IPS-20b (cell line): ENCODE measurements around the gene FOXRED2.
"Not testable (repeated sequence)": the region's sequence is repeated elsewhere in the genome, so short reads cannot be mapped to it uniquely, and the experiment has no call there.

Experiments
- H3K27ac ChIP-seq: one replicate; pipeline ENCODE4 v1.5.1; 2013; ENCODE audit warnings: low read length
- H3K27me3 ChIP-seq: 2 replicates; pipeline ENCODE4 v1.6.1; 2013; ENCODE audit warnings: mild to moderate bottlenecking, low read length, inconsistent platforms; ENCODE audit not compliant: insufficient read depth
- H3K36me3 ChIP-seq: 2 replicates; pipeline ENCODE4 v1.6.1; 2013; ENCODE audit warnings: low read depth, mild to moderate bottlenecking, inconsistent platforms, low read length, moderate library complexity; ENCODE audit not compliant: insufficient read depth
- H3K4me1 ChIP-seq: 2 replicates; pipeline ENCODE4 v1.6.1; 2013; ENCODE audit warnings: mild to moderate bottlenecking, control low read depth, inconsistent platforms, low read length, moderate library complexity; ENCODE audit not compliant: insufficient read depth
- H3K4me3 ChIP-seq: 2 replicates; pipeline ENCODE4 v1.5.1; 2013; ENCODE audit warnings: mild to moderate bottlenecking, low read length, inconsistent platforms
- H3K9ac ChIP-seq: 2 replicates; pipeline ENCODE4 v1.6.1; 2013; ENCODE audit warnings: low read depth, mild to moderate bottlenecking, inconsistent platforms, low read length, moderate library complexity
- H3K9me3 ChIP-seq: 2 replicates; pipeline ENCODE4 v1.6.1; 2013; ENCODE audit warnings: mild to moderate bottlenecking, low read depth, low read length, inconsistent platforms; ENCODE audit not compliant: insufficient read depth

The FOXRED2 gene

DNA sequence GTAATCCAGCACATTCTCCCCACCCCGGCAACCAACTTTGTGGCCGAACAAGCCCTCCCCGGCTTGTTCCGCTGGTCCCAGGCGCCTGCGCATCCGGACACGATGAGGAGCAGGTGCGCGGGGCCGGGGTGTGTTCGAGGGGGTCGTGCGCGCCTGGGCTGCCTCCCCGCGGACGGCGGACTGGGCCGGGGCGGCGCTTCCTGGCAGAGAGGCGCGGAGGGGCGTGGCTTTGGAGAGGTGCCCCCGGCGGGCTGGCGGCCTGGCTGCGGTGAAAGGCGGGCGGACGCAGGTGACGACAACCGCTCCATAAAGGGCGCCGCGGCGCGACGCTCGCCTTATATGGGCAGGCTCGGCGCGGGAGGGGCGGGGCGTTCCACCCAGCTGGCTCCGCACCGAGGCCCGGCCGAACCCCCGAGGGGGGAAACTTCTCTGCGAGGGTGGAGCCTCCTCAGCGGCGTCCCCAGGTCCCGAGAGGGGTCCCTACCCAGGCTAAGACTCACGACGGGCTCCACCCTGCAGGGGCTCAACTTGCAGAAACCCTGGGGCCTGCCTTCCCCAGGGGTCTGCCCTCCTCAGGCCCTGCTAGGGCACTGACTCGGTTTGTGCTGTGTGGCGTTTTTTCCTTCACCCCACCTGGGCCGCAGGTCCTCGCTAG is 51.8 kb downstream of the FOXRED2 start:
- Histone ChIP-seq H3K27me3 (no peaks in the 10 kb centered on the region), H3K27ac (peak overlapping the region; percentile 85), H3K9me3 (no peaks in the 10 kb centered on the region), H3K36me3 (no peaks in the 10 kb centered on the region), H3K9ac (peak overlapping the region; percentile 94), H3K4me3 (peak overlapping the region; percentile 79), H3K4me1 (peaks cover 12% of the 10 kb centered on the region)

DNA sequence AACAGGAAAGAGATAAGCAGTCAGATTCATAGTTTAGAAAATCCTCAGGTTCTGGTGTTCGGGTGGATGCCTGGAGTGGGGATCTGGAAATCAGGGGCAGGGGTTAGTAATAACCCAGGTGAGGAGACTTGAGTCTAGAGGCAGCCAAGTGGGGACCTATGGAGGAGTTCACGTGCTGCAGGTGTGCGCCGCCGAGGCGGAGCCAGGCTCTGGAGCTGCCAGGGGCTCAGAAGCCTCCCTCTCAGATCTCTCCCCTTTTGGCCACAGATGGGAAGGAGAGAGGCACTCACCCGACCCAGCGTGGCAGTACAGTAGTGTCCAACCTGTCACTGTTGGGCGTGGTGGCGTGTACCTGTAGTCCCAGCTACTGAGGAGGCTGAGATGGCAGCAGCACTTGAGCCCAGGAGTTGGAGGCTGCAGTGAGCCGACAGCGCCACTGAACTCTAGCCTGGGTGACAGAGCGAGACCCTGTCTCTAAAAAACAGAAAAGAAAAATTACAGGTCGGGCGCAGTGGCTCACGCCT is 52.9 kb downstream of the FOXRED2 start:
- Histone ChIP-seq H3K27ac (no peak overlapping the region), H3K4me1 (peaks cover 12% of the 10 kb centered on the region), H3K4me3 (no peak overlapping the region), H3K9ac (no peak overlapping the region), H3K9me3 (no peaks in the 10 kb centered on the region), H3K36me3 (no peaks in the 10 kb centered on the region), H3K27me3 (no peaks in the 10 kb centered on the region)

DNA sequence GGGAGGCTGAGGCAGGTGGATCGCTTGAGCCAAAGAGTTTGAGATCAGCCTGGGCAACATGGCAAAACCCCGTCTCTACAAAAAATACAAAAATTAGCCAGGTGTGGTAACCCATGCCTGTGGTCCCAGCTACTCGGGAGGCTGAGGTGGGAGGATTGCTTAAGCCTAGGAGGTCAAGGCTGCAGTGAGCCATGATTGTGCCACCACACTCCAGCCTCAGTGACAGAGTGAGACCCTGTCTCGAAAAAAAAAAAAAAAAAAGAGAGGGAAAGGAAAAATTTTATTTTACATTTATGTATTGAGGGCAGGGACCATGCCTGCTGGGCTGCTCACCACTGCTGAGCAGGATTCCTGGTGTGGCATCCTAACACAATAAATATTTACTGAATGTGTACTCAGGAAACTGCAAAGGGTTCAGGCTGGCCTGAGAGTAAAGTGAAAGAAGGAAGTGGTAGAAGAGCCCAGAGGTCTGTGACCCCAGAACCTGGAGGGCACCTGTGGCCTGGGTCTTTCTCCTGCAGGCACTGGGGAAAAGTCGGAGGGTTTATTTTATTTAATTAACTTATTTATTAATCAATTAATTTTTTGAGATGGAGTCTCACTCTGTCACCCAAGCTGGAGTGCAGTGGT is 53.7 kb downstream of the FOXRED2 start:
- H3K9ac ChIP-seq, H3K36me3 ChIP-seq, H3K4me3 ChIP-seq, H3K9me3 ChIP-seq, H3K27ac ChIP-seq, H3K27me3 ChIP-seq: not testable (repeated sequence)
- H3K4me1 ChIP-seq, result peaks cover 12% of the 10 kb centered on the region

DNA sequence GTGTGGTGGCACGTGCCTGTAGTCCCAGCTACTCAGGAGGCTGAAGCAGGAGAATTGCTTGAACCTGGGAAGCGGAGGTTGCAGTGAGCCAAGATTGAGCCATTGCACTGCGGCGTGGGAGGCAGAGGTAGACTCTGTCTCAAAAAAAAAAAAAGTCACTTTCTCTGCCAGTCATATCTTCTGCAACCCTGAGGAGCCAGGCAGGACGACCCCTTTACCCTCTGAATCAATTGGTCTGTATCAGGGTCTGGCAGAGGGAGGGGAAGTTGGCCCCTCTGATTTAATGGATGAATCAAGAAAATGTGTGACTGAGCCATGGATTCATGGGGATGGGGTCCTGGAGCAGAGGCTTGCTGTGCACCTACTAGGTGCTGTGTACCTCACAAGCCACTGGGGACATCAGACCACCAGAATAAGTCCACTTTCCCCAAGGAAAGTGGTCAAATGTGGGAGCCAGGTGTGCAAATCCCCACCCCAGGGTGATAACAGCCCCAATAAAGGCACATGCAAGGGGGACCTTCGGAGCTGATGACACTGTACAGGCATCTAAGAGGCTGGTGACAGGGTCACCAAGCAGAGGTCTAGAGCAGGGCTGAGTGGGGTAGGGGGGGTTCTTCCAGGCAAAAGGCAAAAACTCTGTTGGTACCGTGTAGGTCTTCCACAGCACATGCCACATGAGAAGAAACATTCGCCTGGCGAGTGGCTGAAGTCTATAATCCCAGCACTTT is 54.4 kb downstream of the FOXRED2 start:
- H3K27me3 ChIP-seq, result no peaks in the 10 kb centered on the region
- H3K4me3 ChIP-seq, result no peak overlapping the region
- peaks cover 12% of the 10 kb centered on the region for H3K4me1 ChIP-seq
- H3K36me3 ChIP-seq, result no peaks in the 10 kb centered on the region
- H3K9me3 ChIP-seq, result no peaks in the 10 kb centered on the region
- no peak overlapping the region for H3K27ac ChIP-seq
- H3K9ac ChIP-seq, result no peak overlapping the region

DNA sequence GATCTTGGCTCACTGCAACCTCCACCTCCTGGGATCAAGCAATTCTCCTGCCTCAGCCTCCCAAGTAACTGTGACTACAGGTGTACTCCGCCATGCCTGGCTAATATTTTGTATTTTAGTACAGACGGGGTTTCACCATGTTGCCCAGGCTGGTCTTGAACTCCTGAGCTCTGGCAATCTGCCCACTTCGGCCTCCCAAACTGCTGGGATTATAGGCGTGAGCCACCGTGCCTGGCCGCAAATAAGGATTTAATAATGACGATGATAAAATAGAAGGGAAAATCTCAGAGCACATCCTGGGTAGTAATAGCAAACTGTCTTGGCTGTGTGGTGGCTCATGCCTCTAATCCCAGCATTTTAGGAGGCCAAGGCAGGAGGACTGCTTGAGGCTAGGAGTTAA is 55.9 kb downstream of the FOXRED2 start:
- H3K36me3 ChIP-seq, H3K9ac ChIP-seq, H3K4me3 ChIP-seq, H3K9me3 ChIP-seq, H3K27me3 ChIP-seq, H3K27ac ChIP-seq: not testable (repeated sequence)
- peaks cover 11% of the 10 kb centered on the region for H3K4me1 ChIP-seq

DNA sequence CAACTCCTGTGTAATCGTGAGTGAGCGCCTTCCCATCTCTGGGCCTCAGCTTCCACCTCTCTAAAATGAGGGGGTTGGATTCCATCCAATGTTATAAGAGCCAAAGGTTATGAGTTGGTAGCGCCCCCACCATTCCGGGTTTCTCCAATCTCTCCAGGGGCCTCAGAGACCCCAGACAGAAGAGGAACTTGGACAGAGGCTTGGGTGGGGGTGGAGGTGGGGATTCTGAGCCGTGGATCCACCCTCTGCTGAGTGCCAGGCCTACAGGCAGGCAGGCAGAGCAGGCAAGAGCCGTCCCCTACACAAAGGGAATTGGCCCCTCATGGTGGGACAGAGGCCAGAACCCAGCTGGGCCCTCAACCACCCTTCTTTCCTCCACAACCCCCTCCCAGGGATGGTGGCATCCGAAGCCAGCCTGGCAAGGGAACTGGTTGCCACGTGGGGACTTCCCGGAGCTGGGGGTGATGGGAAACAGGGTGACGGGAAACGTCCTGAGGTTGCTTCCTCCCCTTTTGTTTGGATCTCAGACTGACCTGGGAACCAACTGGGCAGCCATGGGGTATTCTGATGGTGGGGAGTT is 57.2 kb downstream of the FOXRED2 start:
- H3K36me3 ChIP-seq, result no peaks in the 10 kb centered on the region
- no peak overlapping the region for H3K27ac ChIP-seq
- no peak overlapping the region for H3K9ac ChIP-seq
- H3K9me3 ChIP-seq, result no peaks in the 10 kb centered on the region
- H3K4me3 ChIP-seq, result no peak overlapping the region
- no peaks in the 10 kb centered on the region for H3K27me3 ChIP-seq
- H3K4me1 ChIP-seq, result peaks cover 4% of the 10 kb centered on the region; the same call in 1 of the 2 replicates

DNA sequence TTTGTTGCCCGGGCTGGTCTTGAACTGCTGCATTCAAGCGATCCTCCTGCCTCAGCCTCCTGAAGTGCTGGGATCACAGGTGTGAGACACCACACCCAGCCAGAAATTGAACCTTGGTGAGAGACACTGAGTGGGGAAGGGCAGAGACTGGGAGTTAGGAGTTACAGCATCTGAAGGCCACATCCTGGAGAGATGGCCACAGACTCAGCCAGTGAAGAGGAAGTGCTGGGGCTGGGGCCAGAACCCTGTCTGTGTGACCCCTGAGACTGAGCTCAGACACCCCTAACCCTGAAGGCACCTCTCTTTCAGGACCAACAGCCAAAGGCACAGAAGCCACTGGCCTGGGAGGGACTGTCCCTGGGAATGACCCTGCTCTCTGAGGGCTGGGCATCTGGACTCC is 59.2 kb downstream of the FOXRED2 start:
- Histone ChIP-seq H3K9me3 (no peaks in the 10 kb centered on the region), H3K4me1 (peaks cover 4% of the 10 kb centered on the region; the same call in 1 of the 2 replicates), H3K27me3 (no peaks in the 10 kb centered on the region), H3K9ac (no peak overlapping the region), H3K27ac (no peak overlapping the region), H3K4me3 (no peak overlapping the region), H3K36me3 (no peaks in the 10 kb centered on the region)

DNA sequence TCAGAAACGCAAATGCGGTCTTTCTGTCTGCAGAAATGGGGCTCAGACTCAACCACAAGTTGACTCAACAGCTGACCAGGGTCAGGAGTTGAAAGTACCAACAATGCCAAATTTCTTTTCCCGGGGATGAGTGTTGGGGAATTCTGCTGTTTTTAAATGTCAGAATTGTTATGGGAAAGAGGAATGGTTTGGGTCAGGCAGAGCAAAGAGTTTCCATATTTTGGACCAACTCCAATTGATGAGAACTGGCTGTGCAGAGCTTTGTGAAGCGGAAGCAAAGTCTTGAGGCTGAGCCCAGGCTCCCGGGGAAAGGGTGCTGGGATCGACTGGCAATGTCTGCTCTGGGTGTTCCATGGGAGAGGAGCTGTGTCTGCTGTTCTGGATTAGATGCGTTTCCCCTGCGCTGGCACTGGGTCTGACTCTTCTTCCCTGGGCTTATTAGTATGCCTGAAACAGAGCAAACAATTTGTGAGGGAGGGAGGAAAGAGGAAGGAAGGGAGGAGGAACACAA is 61.6 kb downstream of the FOXRED2 start:
- H3K27ac ChIP-seq, result no peak overlapping the region
- H3K9me3 ChIP-seq, result no peaks in the 10 kb centered on the region
- no peaks in the 10 kb centered on the region; the same call in 1 of the 2 replicates for H3K4me1 ChIP-seq
- H3K27me3 ChIP-seq, result no peaks in the 10 kb centered on the region
- H3K9ac ChIP-seq, result no peak overlapping the region
- no peak overlapping the region for H3K4me3 ChIP-seq
- no peaks in the 10 kb centered on the region for H3K36me3 ChIP-seq

DNA sequence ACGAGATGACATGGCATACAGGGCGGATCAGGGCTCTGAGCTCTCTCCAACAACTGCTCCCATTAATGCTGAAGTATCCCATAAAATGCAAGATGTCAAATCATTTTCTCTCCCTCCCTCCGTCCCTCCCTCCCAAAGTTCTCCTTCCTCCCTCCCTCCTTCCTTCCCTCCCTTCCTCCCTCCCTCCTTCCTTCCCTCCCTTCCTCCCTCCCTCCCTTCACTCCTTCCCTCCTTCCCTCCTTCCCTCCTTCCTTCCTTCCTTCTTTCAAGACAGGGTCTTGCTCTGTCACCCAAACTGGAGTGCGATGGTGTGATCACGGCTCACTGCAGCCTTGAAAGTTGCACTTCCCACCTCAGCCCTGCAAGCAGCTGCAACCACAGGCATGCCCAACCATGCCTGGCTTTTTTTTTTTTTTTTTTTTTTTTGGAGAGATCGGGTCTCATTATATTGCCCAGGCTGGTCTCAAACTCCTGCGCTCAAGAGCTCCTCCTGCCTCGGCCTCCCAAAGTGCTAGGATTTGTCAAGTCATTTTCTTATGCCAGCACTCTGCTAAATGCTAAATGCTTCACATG is 63.6 kb downstream of the FOXRED2 start:
- H3K27me3 ChIP-seq, result no peaks in the 10 kb centered on the region
- H3K4me3 ChIP-seq, result no peak overlapping the region
- H3K9me3 ChIP-seq, result no peaks in the 10 kb centered on the region
- H3K9ac ChIP-seq, result no peak overlapping the region
- H3K27ac ChIP-seq, result no peak overlapping the region
- no peaks in the 10 kb centered on the region; the same call in 1 of the 2 replicates for H3K4me1 ChIP-seq
- no peaks in the 10 kb centered on the region for H3K36me3 ChIP-seq

DNA sequence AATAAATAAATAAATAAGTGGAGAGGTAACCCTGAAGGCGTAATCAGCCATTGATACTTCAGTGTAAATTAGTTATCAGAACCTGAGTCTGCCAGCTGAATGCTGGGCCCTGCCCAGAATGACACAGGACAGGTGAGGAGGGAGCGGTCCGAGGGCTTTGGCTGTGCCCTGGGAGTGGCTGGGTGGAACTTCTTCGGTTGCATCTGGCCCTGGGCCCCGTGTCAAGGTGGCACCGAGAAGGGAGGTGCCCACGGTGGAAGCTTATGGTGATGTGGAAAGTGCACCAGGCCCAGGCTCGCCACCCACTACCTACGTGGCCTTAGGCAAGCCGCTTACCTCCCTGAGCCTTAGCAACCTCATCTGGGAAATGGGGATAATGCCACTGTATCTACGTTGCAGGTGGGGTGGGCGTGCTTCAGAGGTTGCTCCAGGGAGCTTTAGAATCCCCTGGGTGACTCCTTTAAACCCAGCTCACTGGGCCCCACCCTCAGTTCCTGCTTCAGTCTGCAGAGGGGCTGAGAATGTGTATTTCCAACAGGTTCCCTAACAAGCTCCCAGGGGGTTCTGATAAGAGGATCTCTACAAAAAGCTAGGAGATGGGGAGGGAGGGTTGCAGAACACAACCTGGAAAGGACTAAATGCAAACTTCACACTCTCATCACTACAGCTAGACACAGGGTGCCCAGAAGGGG is 64.2 kb downstream of the FOXRED2 start:
- no peaks in the 10 kb centered on the region for H3K9me3 ChIP-seq
- no peaks in the 10 kb centered on the region; the same call in 1 of the 2 replicates for H3K4me1 ChIP-seq
- H3K9ac ChIP-seq, result no peak overlapping the region
- no peaks in the 10 kb centered on the region for H3K36me3 ChIP-seq
- no peak overlapping the region for H3K4me3 ChIP-seq
- no peak overlapping the region for H3K27ac ChIP-seq
- H3K27me3 ChIP-seq, result no peaks in the 10 kb centered on the region
